WTC11 (cell line): ENCODE results near the gene OAS2. TPM values are rescaled to one million over a fixed set of nuclear protein-coding genes. Genes with fewer than 3 reads are reported as not detected.
A peak's percentile ranks its signal among the peaks of the same experiment; 100 is the strongest.

Experiments
- ATAC-seq: fragments of 200-7000 bp; cut with Tn5 transposase; 2 replicates; pipeline ENCODE4 v1.10.0; 2021; ENCODE audit warnings: mild to moderate bottlenecking, moderate library complexity
- CTCF ChIA-PET: fragments of 300-600 bp; sonication (Branson Sonifier 250); formaldehyde crosslinking; loops from one replicate; lab custom pipeline; 2021; ENCODE audit warnings: antibody characterized with exemption; lab: Charles Lee
- POLR2A ChIA-PET: fragments of 350-600 bp; sonication (Branson Sonifier 250); formaldehyde crosslinking; loops from one replicate; lab custom pipeline; 2021; ENCODE audit warnings: antibody characterized with exemption; lab: Charles Lee
- DNase-seq: peaks from one replicate; pipeline ENCODE4 v3.0.0; 2021; ENCODE audit warnings: low spot score
- H3K27ac Mint-ChIP-seq: 2 replicates; pipeline ENCODE4 v1.8.0; 2021; ENCODE audit warnings: mixed read lengths
- H3K27me3 Mint-ChIP-seq: 2 replicates; pipeline ENCODE4 v1.8.0; 2021; ENCODE audit warnings: low read depth, mild to moderate bottlenecking, moderate library complexity, mixed read lengths
- H3K36me3 Mint-ChIP-seq: 2 replicates; pipeline ENCODE4 v1.8.0; 2021; ENCODE audit warnings: mixed read lengths
- H3K4me1 Mint-ChIP-seq: 2 replicates; pipeline ENCODE4 v1.8.0; 2022; ENCODE audit warnings: mixed read lengths
- H3K4me3 Mint-ChIP-seq: 2 replicates; pipeline ENCODE4 v1.8.0; 2021; ENCODE audit warnings: mild to moderate bottlenecking, moderate library complexity, mixed read lengths
- H3K9me3 Mint-ChIP-seq: 2 replicates; pipeline ENCODE4 v1.8.0; 2021; ENCODE audit warnings: mixed read lengths
- ELF4 ChIP-seq: sonication (generic); formaldehyde crosslinking; IDR thresholded peaks from 2 replicates; pipeline ENCODE4 v1.8.1; 2022; ENCODE audit warnings: low read depth, mild to moderate bottlenecking, moderate library complexity, missing genetic modification reagents
- FOXP1 ChIP-seq: sonication (generic); formaldehyde crosslinking; IDR thresholded peaks from 2 replicates; pipeline ENCODE4 v1.8.0; 2022; ENCODE audit warnings: missing genetic modification reagents, mild to moderate bottlenecking, moderate library complexity, borderline replicate concordance
- GABPB1 ChIP-seq: sonication (generic); formaldehyde crosslinking; IDR thresholded peaks from 2 replicates; pipeline ENCODE4 v1.8.1; 2023; ENCODE audit warnings: mild to moderate bottlenecking, missing genetic modification reagents
- GTF2I ChIP-seq: fragments of 250-450 bp; sonication (Bioruptor Pico); conservative IDR thresholded peaks from 2 replicates; pipeline ENCODE4 v1.4.0; 2021; ENCODE audit warnings: mild to moderate bottlenecking
- JUN ChIP-seq: sonication (generic); formaldehyde crosslinking; IDR thresholded peaks from 2 replicates; pipeline ENCODE4 v1.8.0; 2023; ENCODE audit warnings: mild to moderate bottlenecking, missing genetic modification reagents
- MYBL2 ChIP-seq: sonication (generic); formaldehyde crosslinking; IDR thresholded peaks from 2 replicates; pipeline ENCODE4 v1.8.1; 2023; ENCODE audit warnings: mild to moderate bottlenecking, moderate library complexity, missing genetic modification reagents
- NFE2L1 ChIP-seq: sonication (generic); formaldehyde crosslinking; IDR thresholded peaks from 2 replicates; pipeline ENCODE4 v1.8.1; 2023; ENCODE audit warnings: missing genetic modification reagents
- NR2C2 ChIP-seq: sonication (generic); formaldehyde crosslinking; IDR thresholded peaks from 2 replicates; pipeline ENCODE4 v1.8.0; 2022; ENCODE audit warnings: mild to moderate bottlenecking, missing genetic modification reagents
- RORB ChIP-seq: fragments of 250-450 bp; sonication (Bioruptor Pico); IDR thresholded peaks from 2 replicates; pipeline ENCODE4 v1.9.0; 2021; ENCODE audit warnings: mild to moderate bottlenecking
- TEAD4 ChIP-seq: sonication (generic); formaldehyde crosslinking; IDR thresholded peaks from 2 replicates; pipeline ENCODE4 v1.8.0; 2022; ENCODE audit warnings: mild to moderate bottlenecking, missing genetic modification reagents
- ZNF416 ChIP-seq: fragments of 250-450 bp; sonication (Bioruptor Pico); IDR thresholded peaks from 2 replicates; pipeline ENCODE4 v1.9.0; 2021; ENCODE audit warnings: mild to moderate bottlenecking, inconsistent platforms
- ZNF671 ChIP-seq: fragments of 250-450 bp; sonication (Bioruptor Pico); IDR thresholded peaks from 2 replicates; pipeline ENCODE4 v1.8.0; 2021; ENCODE audit warnings: mild to moderate bottlenecking
- total RNA-seq: library from RNA; stranded (reverse); gene quantifications from 3 replicates; pipeline ENCODE4 v1.2.3, GENCODE V29; 2021
- TF ChIP-seq, protein P1 (sequence below): fragments of 250-450 bp; sonication (Bioruptor Pico); conservative IDR thresholded peaks from 2 replicates; pipeline ENCODE4 v1.9.0; 2021; ENCODE audit warnings: mild to moderate bottlenecking
- TF ChIP-seq, protein P2 (sequence below): sonication (generic); formaldehyde crosslinking; IDR thresholded peaks from 2 replicates; pipeline ENCODE4 v1.8.1; 2022; ENCODE audit warnings: mild to moderate bottlenecking, missing genetic modification reagents, moderate library complexity, borderline replicate concordance
- TF ChIP-seq, protein P3 (sequence below): sonication (generic); formaldehyde crosslinking; conservative IDR thresholded peaks from 2 replicates; pipeline ENCODE4 v1.8.1; 2022; ENCODE audit warnings: mild to moderate bottlenecking, missing genetic modification reagents
- TF ChIP-seq, protein P4 (sequence below): fragments of 250-450 bp; sonication (Bioruptor Pico); IDR thresholded peaks from 2 replicates; pipeline ENCODE4 v1.9.0; 2021; ENCODE audit warnings: mild to moderate bottlenecking
- TF ChIP-seq, protein P5 (sequence below): sonication (generic); formaldehyde crosslinking; IDR thresholded peaks from 2 replicates; pipeline ENCODE4 v1.8.0; 2023; ENCODE audit warnings: mild to moderate bottlenecking, missing genetic modification reagents
- TF ChIP-seq, protein P6 (sequence below): sonication (generic); formaldehyde crosslinking; IDR thresholded peaks from 2 replicates; pipeline ENCODE4 v1.8.0; 2022; ENCODE audit warnings: mild to moderate bottlenecking, missing genetic modification reagents

The OAS2 gene
- total RNA-seq, 1 experiment from 2014 or later, result 0.28 TPM

DNA sequence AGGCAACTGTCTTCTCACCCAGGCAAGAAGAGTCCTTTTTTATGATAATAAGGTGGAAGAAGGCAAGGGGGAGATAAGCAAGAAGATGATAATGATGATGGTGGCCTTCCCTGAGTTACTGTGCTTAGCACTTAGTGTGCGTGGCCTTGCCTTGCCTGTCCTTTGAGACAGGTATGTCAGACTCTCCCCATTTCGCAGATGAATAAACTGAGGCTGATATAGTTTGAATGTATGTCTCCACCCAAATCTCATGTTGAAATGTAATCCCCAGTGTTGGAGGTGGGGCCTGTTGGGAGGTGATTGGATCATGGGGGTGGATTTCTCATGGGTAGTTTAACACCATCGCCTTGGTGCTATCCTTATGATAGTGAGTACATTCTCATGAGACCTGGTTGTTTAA, 48.6 kb upstream of the OAS2 start (continued):
- no peak for TF ChIP-seq TEAD4 (CRISPR knock-in tag)
- TF ChIP-seq JUN (CRISPR knock-in tag), result no peak
- TF ChIP-seq GABPB1 (CRISPR knock-in tag), result no peak
- no peak for TF ChIP-seq NR2C2 (CRISPR knock-in tag)
- TF ChIP-seq, protein P1, sequence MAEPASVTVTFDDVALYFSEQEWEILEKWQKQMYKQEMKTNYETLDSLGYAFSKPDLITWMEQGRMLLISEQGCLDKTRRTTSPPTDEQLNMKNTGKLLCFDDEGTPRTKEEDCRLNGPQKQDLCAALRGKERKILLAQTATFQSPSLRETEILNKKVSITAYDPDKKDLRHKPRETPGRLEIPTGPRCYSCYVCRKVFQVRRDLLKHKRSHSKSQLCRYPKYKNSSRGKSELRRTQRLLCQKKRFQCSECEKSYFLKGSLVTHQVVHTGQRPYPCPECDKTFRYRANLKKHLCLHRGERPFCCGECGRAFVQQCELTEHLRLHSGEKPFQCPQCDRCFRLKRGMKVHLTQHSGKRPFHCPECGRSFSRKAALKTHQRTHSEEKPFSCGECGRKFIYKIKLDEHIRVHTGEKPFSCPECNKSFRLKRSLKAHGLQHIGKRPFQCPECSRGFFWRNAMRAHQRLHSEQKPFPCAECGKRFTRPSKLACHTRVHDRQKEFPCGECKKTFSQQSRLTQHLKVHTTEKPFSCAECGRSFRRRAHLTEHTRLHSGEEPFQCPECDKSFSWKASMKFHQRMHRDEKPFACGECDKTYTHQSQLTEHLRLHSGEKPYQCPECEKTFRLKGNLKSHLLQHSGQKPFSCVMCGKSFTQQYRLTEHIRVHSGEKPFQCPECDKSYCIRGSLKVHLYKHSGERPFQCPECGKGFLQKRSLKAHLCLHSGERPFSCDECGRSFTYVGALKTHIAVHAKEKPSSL (CRISPR knock-in tag), result no peak
- no peak for TF ChIP-seq ZNF671

DNA sequence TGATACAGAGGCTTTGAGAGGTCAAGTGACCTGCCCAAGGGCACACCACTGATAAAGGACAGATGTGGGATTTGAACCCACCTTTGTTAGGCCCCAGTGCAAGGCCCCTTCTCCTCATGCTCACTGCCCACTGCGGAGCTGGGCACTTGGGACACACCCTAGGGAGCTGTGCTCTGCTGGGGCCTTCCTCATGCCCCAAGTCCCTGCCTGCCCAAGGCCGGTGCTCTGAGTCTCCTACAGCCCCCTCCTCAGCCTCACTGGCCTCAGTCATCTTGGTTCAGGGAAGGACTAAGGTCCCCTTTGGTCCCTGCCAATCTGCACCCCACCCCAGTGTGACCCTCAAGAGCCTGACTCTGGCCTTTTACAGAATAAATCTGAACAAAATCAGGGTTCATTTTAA, 48.0 kb upstream of the OAS2 start:
- Mint-ChIP-seq H3K4me3 (no peak overlapping the region), H3K4me1 (peaks cover 9% of the 10 kb centered on the region), H3K27me3 (peaks cover 12% of the 10 kb centered on the region), H3K27ac (no peak overlapping the region), H3K36me3 (peaks cover 16% of the 10 kb centered on the region), H3K9me3 (peaks cover 25% of the 10 kb centered on the region)
- ATAC-seq, result no peak
- ChIA-PET CTCF (interaction anchor here (1.7 kb wide), 1 partner anchor 62 kb away, joined by 4 read pairs; no protein-coding TSS in a partner anchor), POLR2A (no interaction called here)
- no peak for DNase-seq
- TF ChIP-seq ELF4 (CRISPR knock-in tag) (no peak), JUN (CRISPR knock-in tag) (no peak), RORB (CRISPR knock-in tag) (no peak), NFE2L1 (CRISPR knock-in tag) (no peak), ZNF416 (no peak)
- TF ChIP-seq, protein P2, sequence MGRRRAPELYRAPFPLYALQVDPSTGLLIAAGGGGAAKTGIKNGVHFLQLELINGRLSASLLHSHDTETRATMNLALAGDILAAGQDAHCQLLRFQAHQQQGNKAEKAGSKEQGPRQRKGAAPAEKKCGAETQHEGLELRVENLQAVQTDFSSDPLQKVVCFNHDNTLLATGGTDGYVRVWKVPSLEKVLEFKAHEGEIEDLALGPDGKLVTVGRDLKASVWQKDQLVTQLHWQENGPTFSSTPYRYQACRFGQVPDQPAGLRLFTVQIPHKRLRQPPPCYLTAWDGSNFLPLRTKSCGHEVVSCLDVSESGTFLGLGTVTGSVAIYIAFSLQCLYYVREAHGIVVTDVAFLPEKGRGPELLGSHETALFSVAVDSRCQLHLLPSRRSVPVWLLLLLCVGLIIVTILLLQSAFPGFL (CRISPR knock-in tag), result no peak
- TF ChIP-seq, protein P3, sequence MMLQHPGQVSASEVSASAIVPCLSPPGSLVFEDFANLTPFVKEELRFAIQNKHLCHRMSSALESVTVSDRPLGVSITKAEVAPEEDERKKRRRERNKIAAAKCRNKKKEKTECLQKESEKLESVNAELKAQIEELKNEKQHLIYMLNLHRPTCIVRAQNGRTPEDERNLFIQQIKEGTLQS (CRISPR knock-in tag), result no peak

DNA sequence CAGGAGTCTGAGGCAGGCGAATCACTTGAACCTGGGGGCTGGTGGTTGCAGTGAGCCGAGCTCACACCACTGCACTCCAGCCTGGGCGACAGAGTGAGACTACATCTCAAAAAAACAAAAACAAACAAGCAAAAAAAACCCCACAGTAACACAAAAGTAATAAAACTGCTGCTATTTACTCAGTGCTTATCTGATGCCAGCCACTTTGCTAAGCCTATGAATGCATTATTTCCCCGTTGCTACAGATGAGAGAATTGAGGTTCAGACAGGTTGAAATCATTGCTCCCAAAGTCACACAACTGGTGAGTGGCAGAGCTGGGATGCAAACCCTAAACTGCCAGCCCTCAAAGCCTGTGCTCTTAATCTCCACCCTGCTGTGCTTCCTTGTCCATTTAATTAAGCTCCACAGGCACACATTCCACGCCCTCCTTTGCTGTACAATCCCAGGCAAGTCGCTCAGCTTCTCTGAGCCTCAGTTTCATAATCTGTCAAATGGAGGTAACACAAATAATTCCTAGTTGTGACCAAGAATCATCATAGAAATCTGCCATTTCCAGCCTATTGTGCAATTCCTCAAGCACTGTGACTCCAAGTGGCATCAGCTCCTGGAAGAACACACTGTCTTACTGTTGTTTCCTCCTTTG, 45.7 kb upstream of the OAS2 start:
- Mint-ChIP-seq H3K9me3 (peaks cover 10% of the 10 kb centered on the region), H3K27me3 (peaks cover 9% of the 10 kb centered on the region), H3K4me3 (no peak overlapping the region), H3K4me1 (peaks cover 9% of the 10 kb centered on the region)
- no peak for DNase-seq
- CTCF ChIA-PET, result interaction anchor here (1.0 to 1.4 kb wide), 3 partner anchors 32 to 155 kb away, joined by 3 to 7 read pairs (median 4); no protein-coding TSS in a partner anchor
- POLR2A ChIA-PET, result no interaction called here
- peak; percentile 86 for ATAC-seq
- TF ChIP-seq MYBL2 (CRISPR knock-in tag) (no peak), FOXP1 (CRISPR knock-in tag) (no peak), GTF2I (peak; percentile 93)
- TF ChIP-seq, protein P4, sequence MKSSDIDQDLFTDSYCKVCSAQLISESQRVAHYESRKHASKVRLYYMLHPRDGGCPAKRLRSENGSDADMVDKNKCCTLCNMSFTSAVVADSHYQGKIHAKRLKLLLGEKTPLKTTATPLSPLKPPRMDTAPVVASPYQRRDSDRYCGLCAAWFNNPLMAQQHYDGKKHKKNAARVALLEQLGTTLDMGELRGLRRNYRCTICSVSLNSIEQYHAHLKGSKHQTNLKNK (CRISPR knock-in tag), result no peak
- TF ChIP-seq, protein P5, sequence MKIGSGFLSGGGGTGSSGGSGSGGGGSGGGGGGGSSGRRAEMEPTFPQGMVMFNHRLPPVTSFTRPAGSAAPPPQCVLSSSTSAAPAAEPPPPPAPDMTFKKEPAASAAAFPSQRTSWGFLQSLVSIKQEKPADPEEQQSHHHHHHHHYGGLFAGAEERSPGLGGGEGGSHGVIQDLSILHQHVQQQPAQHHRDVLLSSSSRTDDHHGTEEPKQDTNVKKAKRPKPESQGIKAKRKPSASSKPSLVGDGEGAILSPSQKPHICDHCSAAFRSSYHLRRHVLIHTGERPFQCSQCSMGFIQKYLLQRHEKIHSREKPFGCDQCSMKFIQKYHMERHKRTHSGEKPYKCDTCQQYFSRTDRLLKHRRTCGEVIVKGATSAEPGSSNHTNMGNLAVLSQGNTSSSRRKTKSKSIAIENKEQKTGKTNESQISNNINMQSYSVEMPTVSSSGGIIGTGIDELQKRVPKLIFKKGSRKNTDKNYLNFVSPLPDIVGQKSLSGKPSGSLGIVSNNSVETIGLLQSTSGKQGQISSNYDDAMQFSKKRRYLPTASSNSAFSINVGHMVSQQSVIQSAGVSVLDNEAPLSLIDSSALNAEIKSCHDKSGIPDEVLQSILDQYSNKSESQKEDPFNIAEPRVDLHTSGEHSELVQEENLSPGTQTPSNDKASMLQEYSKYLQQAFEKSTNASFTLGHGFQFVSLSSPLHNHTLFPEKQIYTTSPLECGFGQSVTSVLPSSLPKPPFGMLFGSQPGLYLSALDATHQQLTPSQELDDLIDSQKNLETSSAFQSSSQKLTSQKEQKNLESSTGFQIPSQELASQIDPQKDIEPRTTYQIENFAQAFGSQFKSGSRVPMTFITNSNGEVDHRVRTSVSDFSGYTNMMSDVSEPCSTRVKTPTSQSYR (CRISPR knock-in tag), result no peak
- TF ChIP-seq, protein P6, sequence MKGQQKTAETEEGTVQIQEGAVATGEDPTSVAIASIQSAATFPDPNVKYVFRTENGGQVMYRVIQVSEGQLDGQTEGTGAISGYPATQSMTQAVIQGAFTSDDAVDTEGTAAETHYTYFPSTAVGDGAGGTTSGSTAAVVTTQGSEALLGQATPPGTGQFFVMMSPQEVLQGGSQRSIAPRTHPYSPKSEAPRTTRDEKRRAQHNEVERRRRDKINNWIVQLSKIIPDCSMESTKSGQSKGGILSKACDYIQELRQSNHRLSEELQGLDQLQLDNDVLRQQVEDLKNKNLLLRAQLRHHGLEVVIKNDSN (CRISPR knock-in tag), result no peak
- TF ChIP-seq, all 79 proteins: peak for 1
- peaks cover 3% of the 10 kb centered on the region for H3K36me3 Mint-ChIP-seq
- H3K27ac Mint-ChIP-seq, result no peak overlapping the region
